ENCODE results near the gene SAE1.

Gene SAE1

DNA sequence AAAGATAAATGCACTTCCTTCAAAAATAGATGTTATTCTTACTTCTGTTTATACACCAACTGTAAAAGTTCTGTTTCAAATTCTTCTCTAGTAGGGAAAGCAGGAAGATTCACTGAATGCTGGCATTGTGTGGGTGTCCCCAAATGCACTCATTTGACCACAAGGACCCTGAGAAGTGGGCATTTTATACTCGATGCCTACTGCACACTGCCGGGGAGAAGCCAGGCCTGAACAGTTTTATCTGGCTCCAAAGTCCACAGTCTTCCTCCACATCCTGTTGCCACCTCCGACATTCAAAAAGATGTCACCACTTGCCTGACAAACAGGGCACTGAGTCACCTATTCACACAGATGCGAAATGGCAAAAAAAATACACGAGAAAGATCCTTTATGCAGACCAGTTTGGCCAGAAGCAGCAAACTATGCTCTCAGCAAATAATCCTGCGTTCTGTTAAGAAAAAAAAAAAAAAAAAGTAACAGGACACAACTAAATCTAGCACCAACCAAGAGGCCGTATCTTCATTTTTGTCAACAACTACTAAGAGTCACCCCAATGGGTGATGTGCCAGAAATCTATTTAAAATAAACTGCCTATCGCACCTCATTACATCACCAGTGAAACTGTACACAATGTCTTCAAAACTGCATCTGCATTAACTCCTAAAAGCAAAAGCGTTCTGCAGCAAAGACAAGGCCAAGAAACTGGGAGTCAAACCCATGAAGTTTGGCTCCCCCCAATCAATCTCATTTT, 23.3 kb upstream of the SAE1 start:
- DNase-seq: no peak

DNA sequence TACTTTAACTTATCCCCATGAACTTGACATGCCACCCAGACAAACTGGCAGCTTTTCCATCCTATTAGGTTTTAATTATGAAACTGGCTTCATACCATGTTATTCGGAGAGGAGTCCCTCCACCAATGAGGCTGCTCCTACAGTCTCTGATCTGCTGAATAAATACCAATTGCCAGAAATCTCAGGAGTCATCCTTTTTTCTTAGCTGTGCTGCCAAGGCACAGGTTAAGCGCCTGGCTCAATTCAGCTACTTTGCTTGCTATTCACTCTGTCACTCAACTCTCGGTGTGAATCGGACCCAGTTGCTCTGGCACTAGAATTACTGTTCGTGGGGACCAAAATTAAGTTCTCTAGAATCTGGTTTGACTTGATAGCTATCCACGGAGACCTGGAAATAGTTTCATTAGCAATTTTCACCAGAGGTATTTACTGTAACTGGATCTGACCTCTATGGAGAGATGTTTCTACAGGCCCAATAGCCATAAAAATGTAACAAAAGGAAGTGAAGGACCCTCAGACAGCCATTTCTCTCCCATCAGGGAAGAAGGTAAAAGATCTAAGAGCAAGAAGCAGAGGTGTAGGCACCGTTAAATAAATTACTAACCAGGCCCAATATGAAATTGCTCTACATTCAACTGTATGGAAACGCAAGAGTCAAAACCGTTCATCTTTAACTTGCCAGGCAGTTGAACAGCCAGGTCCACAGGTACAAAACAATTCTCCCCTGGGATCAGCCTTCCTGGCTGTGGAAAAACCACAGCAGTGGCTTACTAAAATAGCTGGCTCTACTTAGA, 22.5 kb upstream of the SAE1 start:
- no peak for DNase-seq

DNA sequence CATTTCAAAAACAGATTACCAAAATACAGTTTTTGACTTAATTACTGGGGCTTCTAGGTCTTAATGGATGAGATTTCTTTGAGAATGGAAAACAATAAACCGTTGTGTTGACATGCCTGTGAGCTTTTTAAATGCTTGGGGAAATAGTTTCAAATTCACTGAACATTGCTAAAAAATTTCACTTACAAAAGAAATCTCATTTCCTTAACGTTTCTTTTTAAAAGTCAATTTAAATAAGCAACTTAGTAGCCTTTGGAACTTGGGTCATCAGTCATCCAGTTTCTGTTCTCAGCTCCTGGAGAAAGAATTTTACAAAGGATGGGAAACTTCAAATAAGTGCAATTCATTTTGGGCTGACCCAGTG, 21.5 kb upstream of the SAE1 start:
- no peak for DNase-seq

DNA sequence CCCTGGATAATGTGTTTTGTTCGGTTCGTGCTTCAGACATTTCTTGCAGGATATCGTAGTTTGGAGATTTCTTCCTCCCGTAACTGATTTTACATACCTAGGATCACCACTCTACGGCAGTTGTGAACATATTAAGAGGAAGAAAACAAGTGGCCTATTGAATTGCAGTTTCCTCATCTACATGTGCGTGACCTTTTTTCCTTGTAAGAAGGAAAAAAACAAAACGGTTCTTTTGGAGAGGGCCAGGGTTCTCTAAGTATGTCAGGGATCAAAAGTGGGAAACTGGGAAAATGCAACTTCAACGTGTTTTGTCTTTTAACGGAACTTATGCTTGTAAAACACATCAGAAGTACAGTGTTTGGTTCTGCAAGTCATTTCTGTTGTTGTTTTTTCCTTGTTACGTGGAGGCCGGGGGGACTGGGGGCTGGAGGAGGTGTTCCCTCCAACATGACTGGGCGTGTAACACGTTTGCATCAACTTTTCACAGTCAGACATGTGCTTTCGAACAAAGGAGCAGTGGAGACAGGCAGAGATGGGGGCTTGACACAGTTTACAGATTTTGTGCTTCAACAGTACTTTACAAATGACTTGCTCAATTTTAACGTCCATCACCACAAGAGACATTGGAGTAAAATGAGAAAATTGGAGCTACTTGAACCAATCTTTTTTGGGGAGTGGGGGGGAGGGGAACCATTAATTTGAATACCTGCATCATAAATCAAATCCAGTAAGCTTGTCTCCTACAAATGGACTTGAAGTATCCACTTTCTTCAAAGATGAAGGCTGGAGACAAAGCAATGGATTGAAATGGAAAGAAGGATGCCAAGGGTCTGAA, 20.9 kb upstream of the SAE1 start:
- DNase-seq: peak; percentile 73

DNA sequence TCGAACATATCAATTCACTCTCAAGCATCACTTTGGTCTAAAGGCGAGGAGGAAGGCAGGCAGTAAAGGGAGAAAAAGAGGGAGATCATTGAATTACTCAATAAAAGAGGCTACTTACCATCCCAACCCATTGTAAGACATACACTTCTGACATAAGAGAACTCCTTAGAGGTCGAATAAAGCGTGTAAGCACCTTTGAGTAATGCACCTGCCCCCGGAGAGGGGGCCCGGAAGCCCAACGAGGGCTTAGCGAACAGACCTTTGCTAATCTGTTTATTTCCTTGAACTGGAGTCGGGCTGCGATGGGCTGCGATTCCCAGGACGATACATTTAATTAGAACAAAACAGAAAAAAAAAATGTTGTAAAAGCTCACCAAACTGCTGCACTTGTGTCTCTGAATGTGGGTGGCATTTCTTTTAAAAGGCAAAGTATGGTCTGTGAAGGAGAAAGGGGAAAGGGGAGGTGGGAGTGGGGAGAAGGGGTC, 20.1 kb upstream of the SAE1 start:
- DNase-seq: peak; percentile 67

DNA sequence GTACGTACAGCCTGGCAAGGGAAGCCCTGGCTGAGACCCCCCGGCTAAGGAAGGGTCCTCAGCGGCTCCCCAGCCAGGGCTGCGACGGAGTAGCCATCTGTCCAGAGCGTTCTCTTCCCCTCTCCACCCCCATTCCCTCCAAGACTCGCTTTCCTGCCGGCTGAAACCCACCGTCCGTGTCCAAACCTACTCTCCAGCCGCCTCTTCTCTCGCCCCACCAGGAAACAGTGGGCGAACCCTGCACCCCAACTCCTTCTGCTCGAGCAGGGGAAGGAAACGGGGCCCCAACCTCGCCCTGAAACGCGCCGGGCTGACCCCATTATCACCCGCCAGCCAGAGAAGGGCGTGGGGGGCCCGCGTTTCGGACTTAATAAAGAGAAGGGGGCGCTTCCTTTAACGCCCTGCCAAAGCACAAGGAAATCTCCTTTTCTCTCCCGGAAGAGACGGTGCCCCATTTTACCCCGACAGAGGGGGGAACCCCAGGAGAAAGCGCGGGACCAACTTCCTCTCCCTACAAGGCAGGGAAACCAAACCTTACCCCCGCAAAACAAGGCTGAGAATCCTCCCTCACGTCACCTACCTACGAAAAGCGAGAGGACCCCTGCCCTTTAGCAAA, 19.5 kb upstream of the SAE1 start:
- peak; percentile 50 for DNase-seq

DNA sequence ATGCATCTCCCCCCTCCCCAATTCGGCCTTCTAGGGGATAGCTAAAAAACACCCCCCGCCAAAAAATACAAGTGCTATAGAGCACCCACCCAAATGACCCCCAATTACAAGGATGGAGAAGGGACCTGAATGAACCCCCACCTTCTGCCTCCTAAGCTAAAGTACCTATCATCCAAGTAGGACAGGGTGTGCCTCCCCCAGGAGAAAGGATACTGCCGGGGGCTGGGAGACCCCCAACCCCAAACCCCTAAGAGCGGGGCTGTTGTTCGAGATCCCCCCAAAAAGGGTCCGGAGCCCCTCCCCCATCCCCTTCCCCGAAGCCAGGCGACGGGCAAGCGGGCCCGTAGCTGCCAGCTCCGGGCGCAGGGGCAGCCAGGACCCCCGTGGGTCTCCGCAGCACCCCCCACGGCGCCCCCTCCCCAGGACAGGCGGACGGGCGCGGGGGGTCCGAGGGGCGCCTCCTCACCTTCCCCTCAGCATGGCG, 18.9 kb upstream of the SAE1 start:
- DNase-seq: no peak

DNA sequence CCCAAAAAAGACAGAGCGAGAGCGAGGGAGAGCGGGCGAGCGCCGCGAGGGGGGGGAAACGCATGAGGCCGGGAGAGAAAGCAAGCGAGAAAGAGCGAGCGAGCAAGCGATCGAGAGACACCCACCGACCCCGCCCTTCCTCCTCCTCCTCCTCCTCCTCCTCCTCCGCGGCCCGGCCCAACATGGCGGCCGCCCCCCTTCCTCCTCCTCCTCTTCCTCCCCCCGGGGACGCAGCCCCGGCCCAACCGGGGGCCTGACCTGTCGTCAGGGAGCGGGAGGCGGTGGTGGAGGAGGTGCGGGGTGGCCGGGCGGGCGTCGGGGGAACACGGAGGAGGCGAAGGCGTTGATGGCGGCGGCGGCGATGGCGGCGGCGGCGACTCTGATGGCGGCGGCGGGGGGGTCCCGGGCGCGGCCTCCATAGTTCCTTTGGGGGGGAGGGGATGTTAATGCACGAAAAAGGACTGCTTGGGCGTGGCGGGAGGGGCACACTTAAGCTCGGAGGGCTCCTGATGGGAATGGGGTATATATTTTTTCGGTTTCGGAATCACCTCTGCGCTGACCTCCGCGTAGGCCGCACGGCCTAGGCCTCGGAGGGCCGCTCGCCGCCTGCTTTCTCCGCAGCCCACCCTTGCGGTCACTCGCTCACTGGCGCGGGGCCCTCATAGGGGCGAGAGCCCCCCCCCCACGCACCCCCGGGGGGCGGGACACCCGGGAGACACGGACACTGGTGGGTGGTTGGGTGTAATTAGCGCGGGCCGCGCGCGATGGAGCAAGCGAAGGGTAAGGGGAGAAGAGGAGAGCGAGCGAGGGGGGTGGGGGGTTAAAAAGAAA, 18.3 kb upstream of the SAE1 start:
- DNase-seq: peak; percentile 89

DNA sequence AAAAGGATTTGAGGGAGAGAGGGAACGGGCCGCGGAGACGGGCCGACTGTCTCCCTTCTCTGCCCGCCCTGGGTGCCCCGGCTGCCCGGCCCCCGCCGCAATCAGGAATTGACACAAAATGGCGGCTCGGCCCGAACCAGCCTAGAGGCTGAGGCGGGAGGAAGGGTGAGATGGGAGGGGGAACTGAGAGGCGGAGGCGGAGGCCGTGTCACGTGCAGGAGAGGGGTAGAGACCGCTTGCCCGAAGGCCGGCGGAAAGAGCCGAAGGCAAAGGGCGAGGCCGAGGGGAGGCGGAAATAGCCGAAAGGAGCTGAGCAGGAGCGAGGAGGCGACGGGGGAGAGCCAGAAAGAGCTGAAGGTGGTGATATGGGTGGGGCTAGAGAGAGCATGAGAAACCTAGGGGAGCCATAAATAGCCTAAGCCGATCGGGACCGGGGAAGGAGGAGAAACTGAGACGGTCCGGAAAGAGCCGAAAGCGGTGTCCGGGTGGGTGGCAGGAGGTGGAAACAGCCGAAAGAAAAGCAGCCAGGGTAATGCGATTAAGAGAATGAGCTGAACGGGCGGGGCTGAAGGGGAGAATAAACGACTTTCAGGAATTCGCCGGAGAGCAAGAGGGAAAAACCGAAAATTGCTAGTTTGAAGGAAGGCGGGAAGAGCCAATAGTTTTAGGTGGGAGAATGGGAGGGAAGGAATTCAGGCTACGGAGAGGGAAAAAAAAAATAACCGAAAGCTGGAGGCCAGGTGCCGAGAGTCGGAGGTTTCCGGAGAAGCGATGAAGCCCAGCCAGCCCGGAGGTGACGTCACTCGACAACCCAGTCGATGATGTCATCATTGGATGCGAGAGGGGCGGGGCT, 17.4 kb upstream of the SAE1 start, which contains the start of gene ZC3H4:
TSS of gene ZC3H4 (minus strand) at position 780 of the 853 bp plus-strand sequence. CDS start 1,192 bp downstream, outside the sequence.
- DNase-seq: peak; percentile 100

DNA sequence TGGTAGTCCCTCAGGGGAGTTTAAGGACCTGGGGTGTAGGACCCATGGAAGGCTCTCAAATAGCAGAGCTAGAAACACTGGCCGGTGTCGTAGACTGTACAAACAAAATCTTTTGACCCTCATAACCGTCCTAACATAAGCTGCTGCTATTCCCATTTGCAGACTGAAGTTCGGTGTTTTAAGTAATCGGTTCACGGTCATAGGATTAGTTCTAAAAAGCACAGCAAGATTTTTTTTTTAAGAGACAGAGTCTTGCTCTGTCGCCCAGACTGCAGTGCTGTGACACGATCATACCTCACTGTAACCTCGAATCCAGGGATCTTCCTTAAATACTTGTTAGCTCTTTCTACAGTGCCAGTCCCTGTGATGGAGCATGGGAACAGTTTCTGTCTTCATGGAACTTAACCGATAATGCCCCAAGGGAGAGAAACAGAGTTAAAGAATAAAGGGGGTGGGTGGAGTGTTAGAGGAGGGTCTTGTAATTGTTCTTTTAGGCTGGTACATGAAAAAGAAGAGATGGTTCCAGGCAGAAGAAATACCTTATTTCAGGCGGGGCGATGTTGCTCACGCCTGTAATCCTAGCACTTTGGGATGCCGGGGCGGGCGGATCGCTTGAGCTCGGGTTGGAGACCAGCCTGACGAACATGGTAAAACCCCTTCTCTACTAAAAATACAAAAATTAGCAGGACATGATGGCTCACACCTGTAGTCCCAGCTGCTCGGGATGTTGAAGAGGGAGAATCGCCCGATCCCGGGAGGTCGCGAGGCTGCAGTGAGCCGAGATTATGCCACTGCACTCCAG, 16.6 kb upstream of the SAE1 start:
- no peak for DNase-seq

DNA sequence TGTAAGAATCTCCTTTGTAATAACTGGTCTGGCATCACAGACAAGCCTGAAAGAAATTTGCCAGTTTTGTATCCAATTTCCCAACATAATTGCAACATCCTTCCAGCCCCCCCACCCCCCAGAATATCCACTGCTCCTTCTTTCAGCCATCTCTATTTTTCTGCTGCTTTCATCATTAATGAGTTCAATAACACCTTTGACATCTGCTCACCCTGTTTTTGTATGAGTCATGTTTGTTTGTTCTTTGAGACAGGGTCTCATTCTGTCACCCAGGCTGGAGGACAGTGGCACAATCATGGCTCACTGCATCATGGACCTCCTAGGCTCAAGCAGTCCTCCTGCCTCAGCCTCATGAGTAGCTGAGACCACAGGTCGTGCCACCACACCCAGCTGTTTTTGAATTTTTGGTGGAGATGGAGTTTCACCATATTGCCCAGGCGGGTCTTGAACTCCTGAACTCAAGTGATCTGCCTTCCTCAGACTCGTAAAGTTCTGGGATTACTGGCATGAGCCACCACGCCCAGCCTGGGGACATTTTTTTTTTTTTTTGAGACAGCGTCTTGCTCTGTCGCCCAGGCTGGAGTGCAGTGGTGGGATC, 10.1 kb upstream of the SAE1 start:
- no peak for DNase-seq

DNA sequence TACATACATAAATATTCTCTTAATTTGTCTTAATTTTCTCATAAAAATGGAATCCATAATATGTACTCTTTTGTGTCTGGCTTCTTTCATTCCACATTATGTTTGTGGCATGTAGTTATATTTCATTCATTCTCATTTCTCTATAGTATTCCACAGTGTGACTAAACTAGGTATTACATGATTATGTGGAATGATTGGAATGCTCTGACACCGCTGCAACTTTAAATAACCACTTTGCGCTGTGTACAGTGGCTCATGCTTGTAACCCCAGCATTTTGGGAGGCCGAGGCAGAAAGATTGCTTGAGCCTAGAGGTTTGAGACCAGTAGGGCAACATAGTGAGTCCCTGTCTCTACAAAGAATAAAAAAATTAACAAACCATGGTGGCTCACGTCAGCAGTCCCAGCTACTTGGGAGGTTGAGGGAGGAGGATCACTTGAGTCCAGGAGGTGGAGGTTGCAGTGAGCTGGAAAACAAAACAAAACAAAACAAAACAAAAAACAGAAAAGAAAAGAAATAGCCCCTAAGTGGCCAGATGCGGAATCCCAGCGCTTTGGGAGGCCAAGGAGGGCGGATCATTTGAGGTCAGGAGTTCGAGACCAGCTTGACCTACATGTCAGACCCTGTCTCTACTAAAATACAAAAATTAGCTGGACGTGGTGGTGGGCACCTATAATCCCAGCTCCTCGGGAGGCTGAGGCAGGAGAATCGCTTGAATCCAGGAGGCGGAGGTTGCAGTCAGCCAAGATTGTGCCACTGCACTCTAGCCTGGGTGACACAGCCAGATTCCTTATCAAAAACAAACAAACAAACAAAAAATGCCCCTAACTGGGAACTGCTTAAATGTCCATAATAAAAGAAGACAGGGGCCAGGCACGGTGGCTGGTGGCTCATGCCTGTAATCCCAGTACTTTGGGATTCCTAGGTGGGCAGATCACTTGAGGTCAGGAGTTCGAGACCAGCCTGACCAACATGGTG, 8.0 kb upstream of the SAE1 start:
- no peak for DNase-seq

DNA sequence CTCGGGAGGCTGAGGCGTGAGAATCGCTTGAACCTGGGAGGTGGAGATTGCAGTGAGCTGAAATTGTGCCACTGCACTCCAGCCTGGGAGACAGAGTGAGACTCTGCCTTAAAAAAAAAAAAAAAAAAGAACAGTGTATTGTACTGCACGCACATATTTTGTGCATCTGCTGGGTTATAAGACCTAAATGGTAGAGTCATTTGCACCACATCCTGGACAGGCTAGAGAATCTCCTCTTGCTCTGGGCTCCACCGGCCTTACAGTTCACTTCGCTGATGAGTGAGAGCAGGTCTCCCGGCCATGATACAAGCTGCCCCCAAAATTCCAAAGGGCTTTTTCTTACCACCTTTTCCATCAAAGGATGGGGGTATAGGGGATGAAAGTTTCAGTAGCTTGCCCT, 7.2 kb upstream of the SAE1 start:
- DNase-seq: no peak

DNA sequence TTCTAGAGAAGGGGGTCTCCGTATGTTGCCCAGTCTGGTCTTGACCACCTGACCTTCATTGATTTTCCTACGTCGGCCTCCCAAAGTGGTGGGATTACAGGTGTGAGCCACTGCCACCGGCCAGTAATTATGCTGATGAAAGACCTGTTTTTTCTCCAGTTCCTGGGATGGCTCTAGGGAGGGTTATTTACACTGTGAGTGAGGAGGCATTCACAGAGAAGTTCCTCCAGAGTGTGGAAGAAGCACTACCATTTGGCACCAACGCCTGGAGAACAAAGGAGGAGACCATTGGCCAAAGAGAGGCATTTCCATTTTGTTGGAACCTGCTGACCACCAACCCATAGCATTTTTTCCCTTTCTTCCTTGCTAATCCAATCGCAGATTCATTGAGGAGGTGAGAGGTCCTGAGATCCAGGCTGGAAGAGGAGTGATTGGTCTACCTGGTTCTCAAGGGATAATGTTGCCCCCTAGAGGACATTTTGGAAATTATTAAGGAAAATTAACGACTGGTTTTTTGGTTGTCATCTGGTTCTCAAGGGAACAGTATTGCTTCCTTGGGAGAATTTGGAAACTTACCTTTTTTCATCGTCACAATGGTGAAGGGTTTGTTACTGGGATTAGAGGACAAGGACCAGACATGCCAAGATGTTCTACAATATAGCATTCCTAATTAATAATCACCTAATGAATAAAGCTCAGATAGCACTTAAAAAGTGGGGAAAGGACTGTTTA, 5.5 kb upstream of the SAE1 start:
- DNase-seq: no peak

DNA sequence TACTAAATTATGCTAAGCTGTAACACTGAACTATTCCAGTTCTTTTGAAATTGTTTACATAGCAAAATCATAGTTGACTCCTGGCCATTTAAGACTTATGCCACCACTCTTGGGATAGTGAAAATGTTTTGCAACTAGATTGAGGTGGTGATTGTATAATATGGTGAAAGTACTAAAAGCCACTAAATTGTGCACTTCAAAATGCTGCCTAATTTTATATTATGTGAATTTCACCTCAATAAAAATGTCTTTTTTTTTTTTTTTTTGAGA, 5.0 kb upstream of the SAE1 start:
- DNase-seq: no peak

DNA sequence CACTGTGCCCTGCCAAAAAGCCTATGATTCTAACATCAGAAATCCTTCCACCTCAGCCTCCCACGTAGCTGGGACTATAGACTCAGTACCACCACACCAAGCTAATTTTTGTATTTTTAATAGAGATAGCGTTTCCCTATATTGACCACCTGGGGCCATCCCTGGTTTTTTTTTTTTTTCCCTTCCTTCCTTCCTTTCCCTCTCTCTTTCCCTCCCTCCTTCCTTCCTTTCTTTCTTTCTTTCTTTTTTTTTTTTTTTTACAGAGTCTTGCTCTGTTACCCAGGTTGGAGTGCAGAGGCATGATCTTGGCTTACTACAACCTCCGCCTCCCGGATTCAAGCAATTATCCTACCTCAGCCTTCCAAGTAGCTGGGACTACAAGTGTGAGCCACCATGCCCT, 1.1 kb upstream of the SAE1 start:
- DNase-seq: no peak

DNA sequence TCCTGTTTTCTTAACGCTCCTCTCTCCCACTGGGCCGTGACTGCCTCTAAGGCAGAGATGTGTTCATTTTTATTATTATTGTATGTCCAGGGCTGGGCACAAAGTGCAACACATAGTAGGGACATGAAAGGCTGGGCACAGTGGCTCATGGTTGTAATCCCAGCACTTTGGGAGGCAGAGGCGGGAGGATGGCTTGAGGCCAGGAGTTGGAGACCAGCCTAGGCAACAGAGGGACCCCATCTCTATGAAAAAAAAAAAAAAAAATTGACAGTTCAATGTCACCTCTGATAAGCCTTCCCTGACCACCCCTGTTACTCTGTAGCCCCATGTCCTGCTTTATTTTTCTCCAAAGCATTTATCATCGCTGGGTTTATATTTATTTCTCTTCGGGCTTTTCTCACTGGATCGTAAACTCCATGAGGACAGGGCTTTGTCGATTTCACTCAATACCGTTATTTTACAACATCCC, 481 bp upstream of the SAE1 start:
- DNase-seq: no peak
